HL-60 (cell line): Measurements from ENCODE around the gene NEK2.
"Not testable (repeated sequence)": the region's sequence is repeated elsewhere in the genome, so short reads cannot be mapped to it uniquely, and the experiment has no call there.

Experiments used
- DNase-seq, 2 experiments: peaks; one replicate each; pipeline ENCODE4 v3.0.0-alpha.2; 2010 to 2020; ENCODE audit warnings: low read depth in 1 of 2, low spot score in 1 of 2
- H3K27ac ChIP-seq: fragments of 250-450 bp; sonication (Bioruptor Pico); replicated peaks from 2 replicates; pipeline ENCODE4 v1.5.1; 2020; ENCODE audit warnings: mild to moderate bottlenecking, moderate library complexity
- H3K27me3 ChIP-seq: fragments of 250-450 bp; sonication (Bioruptor Pico); 2 replicates; pipeline ENCODE4 v1.5.1; 2021; ENCODE audit warnings: mild to moderate bottlenecking, moderate library complexity; ENCODE audit not compliant: insufficient read depth, poor library complexity, severe bottlenecking
- H3K4me3 ChIP-seq: replicated peaks from 2 replicates; pipeline ENCODE4 v1.5.1; 2011; ENCODE audit warnings: mild to moderate bottlenecking, control low read depth, low read length; ENCODE audit not compliant: insufficient read depth
- GABPA ChIP-seq: IDR thresholded peaks from 2 replicates; pipeline ENCODE4 v1.6.1; 2012; ENCODE audit warnings: low read depth
- POLR2AphosphoS5 ChIP-seq: IDR thresholded peaks from 2 replicates; pipeline ENCODE4 v1.6.1; 2012; ENCODE audit warnings: low read depth
- SPI1 ChIP-seq: IDR thresholded peaks from 2 replicates; pipeline ENCODE4 v1.6.1; 2012; ENCODE audit warnings: low read depth, mild to moderate bottlenecking, borderline replicate concordance
- TF ChIP-seq, protein P1 (sequence below): IDR thresholded peaks from one replicate; pipeline ENCODE4 v1.5.1; 2011; ENCODE audit warnings: low read length, control low read depth, inconsistent platforms; ENCODE audit not compliant: insufficient read depth
- TF ChIP-seq, protein P2 (sequence below): IDR thresholded peaks from 2 replicates; pipeline ENCODE4 v1.6.1; 2012; ENCODE audit warnings: low read depth; ENCODE audit not compliant: insufficient replicate concordance

NEK2 gene

DNA sequence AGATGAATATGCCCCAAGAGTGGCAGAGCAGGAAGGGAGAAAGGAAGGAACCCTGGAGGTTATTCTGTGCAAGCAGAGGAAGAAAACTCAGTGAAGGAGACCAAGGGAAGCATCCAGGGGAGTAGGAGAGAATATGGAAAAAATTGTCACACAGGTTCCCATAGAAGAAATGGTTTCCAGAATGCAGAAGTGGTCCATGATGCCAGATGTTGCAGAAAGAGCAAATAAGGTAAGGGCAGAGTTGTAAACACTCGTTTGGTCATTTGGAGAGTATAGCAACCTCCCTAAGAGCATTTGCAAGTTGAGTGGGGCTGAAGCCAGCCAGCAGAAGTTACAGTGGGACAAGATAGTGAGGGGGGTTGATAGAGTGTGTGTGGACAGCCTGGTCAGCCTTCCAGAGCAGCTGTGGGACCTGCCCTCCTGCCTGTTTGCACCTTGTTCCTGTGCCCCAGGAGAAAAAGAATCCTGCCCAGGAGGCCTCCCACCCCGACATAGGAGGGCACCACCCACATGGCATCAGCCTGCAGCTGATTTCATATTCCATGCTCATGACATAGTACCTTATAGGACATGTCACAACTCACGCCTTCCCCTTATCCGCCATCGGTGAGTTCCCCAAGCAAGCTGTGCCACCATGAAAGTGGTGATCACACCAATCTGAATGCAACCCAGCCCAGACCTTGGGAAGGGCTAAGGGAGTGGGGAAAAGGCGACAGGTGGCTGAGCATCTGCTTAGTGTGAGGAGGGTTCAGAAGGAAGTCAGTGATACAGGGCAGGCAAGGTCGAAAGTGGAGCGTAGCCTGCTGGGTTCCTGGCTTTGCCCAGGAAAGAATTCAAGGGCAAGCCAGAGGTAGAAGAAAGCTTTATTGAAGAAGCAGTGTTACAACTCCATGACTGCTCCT, 8.2 kb upstream of the NEK2 start:
- no peak overlapping the region for H3K4me3 ChIP-seq
- no peaks in the 10 kb centered on the region for H3K27me3 ChIP-seq
- no peak for DNase-seq
- no peak overlapping the region for H3K27ac ChIP-seq
- TF ChIP-seq SPI1 (peak; percentile 53; the same call in 1 of the 2 replicates), POLR2AphosphoS5 (no peak)

DNA sequence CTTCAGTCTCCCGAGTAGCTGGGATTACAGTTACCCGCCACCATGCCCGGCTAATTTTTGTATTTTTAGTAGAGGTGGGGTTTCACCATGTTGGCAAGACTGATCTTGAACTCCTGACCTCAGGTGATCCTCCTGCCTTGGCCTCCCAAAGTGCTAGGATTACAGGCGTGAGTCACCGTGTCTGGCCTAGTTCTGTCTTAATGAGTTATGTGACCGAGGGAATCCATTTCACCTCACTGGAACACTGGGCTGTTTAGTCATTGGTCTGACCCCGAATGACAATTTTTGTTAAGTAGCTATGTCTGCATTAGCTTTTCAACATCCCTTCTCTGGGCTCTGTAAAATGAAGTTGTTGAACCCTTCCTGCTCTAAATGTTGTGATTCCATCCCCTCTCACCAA, 6.8 kb upstream of the NEK2 start:
- not testable (repeated sequence) for H3K27me3 ChIP-seq, DNase-seq, H3K27ac ChIP-seq, H3K4me3 ChIP-seq

DNA sequence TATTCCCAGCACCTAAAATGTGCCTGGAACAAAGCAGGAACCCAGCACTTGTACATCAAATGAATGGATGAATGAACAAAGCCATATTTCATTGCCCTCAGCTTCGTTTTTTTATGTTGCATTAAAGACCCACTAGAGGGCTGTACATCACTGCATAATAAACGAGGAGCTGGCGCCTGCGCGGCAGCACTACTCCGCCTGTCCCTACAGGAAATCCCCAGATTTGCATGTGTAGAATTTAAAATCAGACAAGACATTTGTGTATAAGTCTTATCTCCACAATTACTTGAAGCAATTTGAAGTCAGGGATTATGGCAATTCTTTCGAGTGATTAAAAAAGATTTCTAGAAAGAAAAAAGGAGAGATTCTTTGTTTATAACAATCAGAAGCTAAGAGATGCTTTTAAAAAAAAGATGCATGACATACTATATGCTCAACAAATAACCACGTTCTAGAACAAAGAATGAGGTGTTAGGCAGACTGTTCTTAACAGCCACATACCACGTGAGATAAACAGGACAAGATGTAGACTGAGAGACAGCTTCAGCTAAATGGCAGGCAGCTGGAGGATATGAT, 5.4 kb upstream of the NEK2 start:
- Histone ChIP-seq H3K4me3 (no peak overlapping the region), H3K27me3 (no peaks in the 10 kb centered on the region), H3K27ac (no peak overlapping the region)
- TF ChIP-seq, protein P1, sequence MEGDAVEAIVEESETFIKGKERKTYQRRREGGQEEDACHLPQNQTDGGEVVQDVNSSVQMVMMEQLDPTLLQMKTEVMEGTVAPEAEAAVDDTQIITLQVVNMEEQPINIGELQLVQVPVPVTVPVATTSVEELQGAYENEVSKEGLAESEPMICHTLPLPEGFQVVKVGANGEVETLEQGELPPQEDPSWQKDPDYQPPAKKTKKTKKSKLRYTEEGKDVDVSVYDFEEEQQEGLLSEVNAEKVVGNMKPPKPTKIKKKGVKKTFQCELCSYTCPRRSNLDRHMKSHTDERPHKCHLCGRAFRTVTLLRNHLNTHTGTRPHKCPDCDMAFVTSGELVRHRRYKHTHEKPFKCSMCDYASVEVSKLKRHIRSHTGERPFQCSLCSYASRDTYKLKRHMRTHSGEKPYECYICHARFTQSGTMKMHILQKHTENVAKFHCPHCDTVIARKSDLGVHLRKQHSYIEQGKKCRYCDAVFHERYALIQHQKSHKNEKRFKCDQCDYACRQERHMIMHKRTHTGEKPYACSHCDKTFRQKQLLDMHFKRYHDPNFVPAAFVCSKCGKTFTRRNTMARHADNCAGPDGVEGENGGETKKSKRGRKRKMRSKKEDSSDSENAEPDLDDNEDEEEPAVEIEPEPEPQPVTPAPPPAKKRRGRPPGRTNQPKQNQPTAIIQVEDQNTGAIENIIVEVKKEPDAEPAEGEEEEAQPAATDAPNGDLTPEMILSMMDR = peak; percentile 44
- TF ChIP-seq SPI1 = no peak
- DNase-seq = peak; percentile 38 to 78

DNA sequence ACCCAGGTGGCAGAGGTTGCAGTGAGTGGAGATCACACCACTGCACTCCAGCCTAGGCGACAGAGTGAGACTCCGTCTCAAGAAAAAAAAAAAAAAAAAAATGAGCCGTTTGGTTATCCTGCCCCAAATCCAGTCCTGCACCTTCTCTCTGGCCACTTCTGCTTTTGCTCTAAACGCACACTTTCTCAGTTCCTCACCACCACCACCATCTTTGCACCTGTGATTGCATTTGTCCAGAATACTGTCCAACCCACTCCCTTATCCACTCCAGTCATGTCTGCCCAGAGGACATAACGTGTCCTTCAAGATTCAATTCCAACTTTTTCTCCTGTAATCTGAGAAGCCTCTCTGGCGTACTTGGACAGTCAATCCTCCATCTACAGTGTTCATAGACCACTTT, 2.2 kb upstream of the NEK2 start:
- H3K4me3 ChIP-seq = no peak overlapping the region
- TF ChIP-seq, protein P1 = no peak
- peak; percentile 93 for TF ChIP-seq SPI1
- peak in 1 of 2 experiments; percentile 50 for DNase-seq
- H3K27me3 ChIP-seq = no peaks in the 10 kb centered on the region
- H3K27ac ChIP-seq = no peak overlapping the region

DNA sequence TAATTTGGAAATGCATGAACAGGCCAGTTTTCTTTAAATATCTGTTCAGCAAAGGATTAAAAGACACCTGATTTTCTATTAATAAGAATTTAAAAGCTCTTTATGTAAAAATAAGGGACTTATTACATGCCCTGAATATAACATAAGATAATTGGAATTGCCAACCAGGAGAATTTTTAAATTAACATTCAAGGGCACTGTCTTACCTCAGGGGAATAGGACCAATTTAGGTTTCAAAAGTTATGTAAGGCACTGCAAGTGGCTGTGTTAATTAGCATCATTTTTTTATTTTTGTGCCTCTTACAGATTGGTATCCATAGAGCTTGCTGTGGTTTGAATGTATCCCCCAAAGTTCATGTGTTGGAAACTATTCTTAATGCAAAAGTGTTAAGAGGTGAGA, 1.3 kb upstream of the NEK2 start:
- no peaks in the 10 kb centered on the region for H3K27me3 ChIP-seq
- DNase-seq = no peak
- TF ChIP-seq, protein P1 = no peak
- no peak for TF ChIP-seq SPI1
- no peak for TF ChIP-seq POLR2AphosphoS5
- TF ChIP-seq, protein P2, sequence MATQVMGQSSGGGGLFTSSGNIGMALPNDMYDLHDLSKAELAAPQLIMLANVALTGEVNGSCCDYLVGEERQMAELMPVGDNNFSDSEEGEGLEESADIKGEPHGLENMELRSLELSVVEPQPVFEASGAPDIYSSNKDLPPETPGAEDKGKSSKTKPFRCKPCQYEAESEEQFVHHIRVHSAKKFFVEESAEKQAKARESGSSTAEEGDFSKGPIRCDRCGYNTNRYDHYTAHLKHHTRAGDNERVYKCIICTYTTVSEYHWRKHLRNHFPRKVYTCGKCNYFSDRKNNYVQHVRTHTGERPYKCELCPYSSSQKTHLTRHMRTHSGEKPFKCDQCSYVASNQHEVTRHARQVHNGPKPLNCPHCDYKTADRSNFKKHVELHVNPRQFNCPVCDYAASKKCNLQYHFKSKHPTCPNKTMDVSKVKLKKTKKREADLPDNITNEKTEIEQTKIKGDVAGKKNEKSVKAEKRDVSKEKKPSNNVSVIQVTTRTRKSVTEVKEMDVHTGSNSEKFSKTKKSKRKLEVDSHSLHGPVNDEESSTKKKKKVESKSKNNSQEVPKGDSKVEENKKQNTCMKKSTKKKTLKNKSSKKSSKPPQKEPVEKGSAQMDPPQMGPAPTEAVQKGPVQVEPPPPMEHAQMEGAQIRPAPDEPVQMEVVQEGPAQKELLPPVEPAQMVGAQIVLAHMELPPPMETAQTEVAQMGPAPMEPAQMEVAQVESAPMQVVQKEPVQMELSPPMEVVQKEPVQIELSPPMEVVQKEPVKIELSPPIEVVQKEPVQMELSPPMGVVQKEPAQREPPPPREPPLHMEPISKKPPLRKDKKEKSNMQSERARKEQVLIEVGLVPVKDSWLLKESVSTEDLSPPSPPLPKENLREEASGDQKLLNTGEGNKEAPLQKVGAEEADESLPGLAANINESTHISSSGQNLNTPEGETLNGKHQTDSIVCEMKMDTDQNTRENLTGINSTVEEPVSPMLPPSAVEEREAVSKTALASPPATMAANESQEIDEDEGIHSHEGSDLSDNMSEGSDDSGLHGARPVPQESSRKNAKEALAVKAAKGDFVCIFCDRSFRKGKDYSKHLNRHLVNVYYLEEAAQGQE = no peak
- no peak for TF ChIP-seq GABPA
- no peak overlapping the region for H3K4me3 ChIP-seq
- no peak overlapping the region for H3K27ac ChIP-seq
